OCI-LY7 (cell line): ENCODE data around the gene PA2G4. TPM values are rescaled to one million over a fixed set of nuclear protein-coding genes. Genes with fewer than 3 reads are reported as not detected.

ENCODE experiments used
- BruUV-seq: library from RNA; stranded (reverse); fragments of 400-500 nt; replicated peaks from 2 replicates; lab custom pipeline; 2021; lab: Mats Ljungman, UMichigan
- CTCF ChIA-PET: fragments of 300-600 bp; sonication (Branson Sonifier 250); formaldehyde crosslinking; loops from one replicate; lab custom pipeline; 2022; ENCODE audit warnings: antibody characterized with exemption; ENCODE audit not compliant: unreplicated experiment; lab: Charles Lee
- POLR2A ChIA-PET: fragments of 300-600 bp; sonication (Branson Sonifier 250); formaldehyde crosslinking; loops from one replicate; lab custom pipeline; 2022; ENCODE audit warnings: antibody characterized with exemption; lab: Charles Lee
- DNase-seq: peaks from one replicate; pipeline ENCODE4 v3.0.0-alpha.2; 2015; ENCODE audit warnings: low spot score
- H2AFZ ChIP-seq: fragments of 200-600 bp; sonication (generic), shearing (Covaris generic); 2 replicates; pipeline ENCODE4 v1.6.1; 2014; ENCODE audit warnings: mild to moderate bottlenecking, antibody characterized with exemption, low read length, moderate library complexity
- H3K27ac ChIP-seq: fragments of 200-600 bp; sonication (generic); 2 replicates; pipeline ENCODE4 v1.5.1; 2014; ENCODE audit warnings: mixed run types, low read depth, mild to moderate bottlenecking, moderate library complexity, low read length, inconsistent platforms; ENCODE audit not compliant: poor library complexity, severe bottlenecking
- H3K36me3 ChIP-seq: fragments of 200-600 bp; sonication (generic); 2 replicates; pipeline ENCODE4 v1.6.1; 2014; ENCODE audit warnings: mild to moderate bottlenecking, antibody characterized with exemption, low read length, moderate library complexity, mixed read lengths; ENCODE audit not compliant: insufficient read depth
- H3K4me1 ChIP-seq: fragments of 200-600 bp; sonication (generic); 2 replicates; pipeline ENCODE4 v1.5.1; 2014; ENCODE audit warnings: mild to moderate bottlenecking, low read length; ENCODE audit not compliant: insufficient read depth, poor library complexity, severe bottlenecking
- H3K4me2 ChIP-seq: fragments of 200-600 bp; sonication (generic); 2 replicates; pipeline ENCODE4 v1.6.1; 2014; ENCODE audit warnings: mild to moderate bottlenecking, low read length
- H3K4me3 ChIP-seq: fragments of 200-600 bp; sonication (generic); 2 replicates; pipeline ENCODE4 v1.5.1; 2014; ENCODE audit warnings: mild to moderate bottlenecking, low read depth, low read length; ENCODE audit not compliant: poor library complexity, severe bottlenecking
- H3K79me2 ChIP-seq: fragments of 200-600 bp; sonication (generic); 2 replicates; pipeline ENCODE4 v1.6.1; 2016; ENCODE audit warnings: low read depth, mild to moderate bottlenecking, low read length, moderate library complexity, mixed read lengths; ENCODE audit not compliant: insufficient read depth
- H3K9me2 ChIP-seq: fragments of 200-600 bp; sonication (generic); 2 replicates; pipeline ENCODE4 v1.6.1; 2016; ENCODE audit warnings: mild to moderate bottlenecking, low read length, mixed read lengths; ENCODE audit not compliant: insufficient read depth
- H3K9me3 ChIP-seq: fragments of 200-600 bp; sonication (generic); 2 replicates; pipeline ENCODE4 v1.6.1; 2014; ENCODE audit warnings: mild to moderate bottlenecking, mixed run types, low read length, mixed read lengths
- H4K20me1 ChIP-seq: fragments of 200-600 bp; sonication (generic); 2 replicates; pipeline ENCODE4 v1.6.1; 2014; ENCODE audit warnings: mild to moderate bottlenecking, antibody characterized with exemption, low read length, moderate library complexity, mixed read lengths; ENCODE audit not compliant: insufficient read depth
- CTCF ChIP-seq: fragments of 200-600 bp; sonication (generic); conservative IDR thresholded peaks from 2 replicates; pipeline ENCODE4 v1.5.1; 2014; ENCODE audit warnings: mild to moderate bottlenecking, antibody characterized with exemption, low read length, moderate library complexity, mixed read lengths
- EZH2phosphoT487 ChIP-seq: fragments of 200-600 bp; sonication (generic); IDR thresholded peaks from 2 replicates; pipeline ENCODE4 v1.6.1; 2018; ENCODE audit warnings: low read depth, borderline replicate concordance, mild to moderate bottlenecking, mixed run types, antibody characterized with exemption, low read length, moderate library complexity, mixed read lengths
- intact Hi-C: fragments of 100-400 bp; cut with micrococcal nuclease; formaldehyde crosslinking; loops from one replicate; pipeline ENCODE4 v1.10.0; 2022; ENCODE audit not compliant: unreplicated experiment
- total RNA-seq, 2 experiments: library from RNA; depleted of rRNA in 1 of 2; stranded (reverse); fragments of >200 nt in 1 of 2; shearing (Covaris generic) in 1 of 2; gene quantifications; 2 replicates each; pipeline ENCODE4 v1.2.3, GENCODE V29; 2014 to 2022

The PA2G4 gene
- total RNA-seq, 2 experiments from 2014 or later, result 289 to 358 TPM

DNA sequence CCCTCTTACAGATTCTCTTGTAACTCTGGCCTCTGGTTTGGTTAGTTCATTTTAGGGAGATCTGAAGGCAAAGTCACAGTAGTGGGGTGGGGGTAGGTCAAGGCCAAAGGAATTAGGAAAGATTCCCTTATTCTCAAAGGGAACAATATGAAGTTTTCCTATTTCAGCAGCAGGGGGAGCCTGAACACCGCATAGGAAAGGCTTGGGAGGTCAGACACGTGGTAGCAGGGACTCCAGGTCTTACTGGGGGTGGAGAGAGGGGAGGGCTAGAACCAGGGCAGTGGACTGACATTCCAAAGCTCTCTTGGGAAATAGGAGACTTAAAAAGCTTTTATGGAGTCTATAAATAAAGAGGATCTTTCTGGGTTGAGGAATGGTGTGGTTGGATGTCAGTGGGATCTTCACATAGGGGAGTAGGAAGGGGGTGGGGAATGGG lies 15.0 kb downstream of the PA2G4 start:
- no peaks in the 10 kb centered on the region for H4K20me1 ChIP-seq
- H3K79me2 ChIP-seq, result peaks cover 16% of the 10 kb centered on the region
- H3K4me1 ChIP-seq, result peaks cover 33% of the 10 kb centered on the region
- BruUV-seq, result no TSS peak
- ChIA-PET CTCF (interaction anchor here (0.5 to 2.6 kb wide), 7 partner anchors 8 to 342 kb away, joined by 3 to 23 read pairs (median 4); partner anchors contain the start of genes ESYT1, PA2G4 and SMARCC2), POLR2A (interaction anchor here (0.9 to 5.7 kb wide), 10 partner anchors 9 to 341 kb away, joined by 3 to 64 read pairs (median 4); partner anchors contain the start of genes ESYT1, PA2G4, RNF41 and SMARCC2)
- H3K9me3 ChIP-seq, result no peaks in the 10 kb centered on the region
- intact Hi-C loops, result loop anchor here (1.0 to 10.0 kb wide), 9 partner anchors 33 to 515 kb away; partner anchors contain the start of genes ANKRD52, BAZ2A, MYL6B and NABP2
- no peak overlapping the region for H2AFZ ChIP-seq
- peak overlapping the region; percentile 85 for H3K4me2 ChIP-seq
- TF ChIP-seq EZH2phosphoT487, result no peak
- peak; percentile 94 for TF ChIP-seq CTCF
- peak; percentile 84 for DNase-seq
- H3K36me3 ChIP-seq, result peaks cover 46% of the 10 kb centered on the region
- no peaks in the 10 kb centered on the region for H3K9me2 ChIP-seq
- peak overlapping the region; percentile 91 for H3K4me3 ChIP-seq
- peak overlapping the region; percentile 67 for H3K27ac ChIP-seq

DNA sequence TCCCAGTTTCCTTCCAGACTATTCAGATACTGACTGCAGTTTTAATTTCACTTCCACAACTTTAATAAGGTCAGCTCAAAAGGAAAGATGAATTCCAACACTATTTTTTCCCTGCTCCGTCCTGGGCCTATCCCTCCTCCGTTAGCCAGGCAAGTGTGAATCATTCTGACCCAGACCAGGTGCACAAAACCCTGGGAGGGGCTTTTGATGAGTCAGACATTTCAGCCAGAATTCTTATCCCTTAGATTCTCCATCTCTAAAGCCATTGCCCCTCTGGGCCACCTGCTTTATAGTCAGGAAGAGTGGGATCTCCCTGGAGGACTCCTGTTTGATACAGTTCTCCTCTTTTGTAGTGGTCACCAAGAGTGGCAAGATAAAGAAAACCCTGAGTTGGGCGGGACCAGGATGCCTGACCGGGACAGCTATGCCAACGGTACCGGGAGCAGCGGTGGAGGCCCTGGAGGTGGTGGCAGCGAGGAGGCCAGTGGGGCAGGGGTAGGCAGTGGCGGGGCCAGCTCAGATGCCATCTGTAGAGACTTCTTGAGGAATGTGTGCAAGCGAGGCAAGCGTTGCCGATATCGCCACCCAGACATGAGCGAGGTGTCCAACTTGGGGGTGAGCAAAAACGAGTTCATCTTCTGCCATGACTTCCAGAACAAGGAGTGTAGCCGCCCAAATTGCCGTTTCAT lies 15.9 kb downstream of the PA2G4 start:
- no peaks in the 10 kb centered on the region for H4K20me1 ChIP-seq
- no peak overlapping the region for H2AFZ ChIP-seq
- no peak overlapping the region for H3K4me3 ChIP-seq
- ChIA-PET POLR2A (interaction anchor here (1.0 to 5.7 kb wide), 6 partner anchors 8 to 341 kb away, joined by 3 to 64 read pairs (median 4); partner anchors contain the start of genes ESYT1 and PA2G4), CTCF (interaction anchor here (0.5 to 2.6 kb wide), 6 partner anchors 7 to 341 kb away, joined by 3 to 23 read pairs (median 4); partner anchors contain the start of genes PA2G4 and SMARCC2)
- no peaks in the 10 kb centered on the region for H3K9me2 ChIP-seq
- no peak overlapping the region for H3K27ac ChIP-seq
- no TSS peak for BruUV-seq
- no peaks in the 10 kb centered on the region for H3K9me3 ChIP-seq
- DNase-seq, result no peak
- peaks cover 42% of the 10 kb centered on the region for H3K36me3 ChIP-seq
- no peak for TF ChIP-seq EZH2phosphoT487
- no peak for TF ChIP-seq CTCF
- peak overlapping the region; percentile 85 for H3K4me2 ChIP-seq
- H3K79me2 ChIP-seq, result peaks cover 16% of the 10 kb centered on the region
- intact Hi-C loops, result no loop called here
- peaks cover 35% of the 10 kb centered on the region for H3K4me1 ChIP-seq
